HS-27A (cell line): Measurements from ENCODE around the gene ETV6.
"Not testable (repeated sequence)": the region's sequence is repeated elsewhere in the genome, so short reads cannot be mapped to it uniquely, and the experiment has no call there.

Experiments used
- DNase-seq: peaks from one replicate; pipeline ENCODE4 v3.0.0-alpha.2; 2012; ENCODE audit warnings: low read depth, missing footprints

Gene ETV6

DNA sequence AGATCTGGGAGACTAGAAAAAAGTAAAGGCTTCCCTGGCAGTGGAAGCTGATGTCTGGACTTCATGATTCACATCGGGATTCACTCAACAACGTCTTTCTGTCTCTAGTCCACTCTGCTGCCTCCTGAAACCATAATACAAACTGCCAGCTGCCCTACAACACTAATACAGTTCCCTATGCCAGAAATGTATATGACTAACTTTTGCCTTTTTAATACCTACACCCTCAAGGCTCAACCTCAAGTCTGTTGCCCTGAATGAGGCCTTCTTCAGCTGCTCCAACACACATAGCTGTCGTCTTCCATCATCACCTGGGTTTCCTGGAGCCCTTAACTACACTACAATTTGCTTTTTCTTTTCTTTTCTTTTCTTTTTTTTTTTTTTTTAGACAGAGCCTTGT is 238.6 kb downstream of the ETV6 start:
- DNase-seq = no peak

- DNase-seq = no peak
Observed at GRCh38 chr12:11891346-11891745, 241.9 kb downstream of the ETV6 start.

- DNase-seq = no peak
Observed at GRCh38 chr12:11891754-11892386, 242.4 kb downstream of the ETV6 start.

DNA sequence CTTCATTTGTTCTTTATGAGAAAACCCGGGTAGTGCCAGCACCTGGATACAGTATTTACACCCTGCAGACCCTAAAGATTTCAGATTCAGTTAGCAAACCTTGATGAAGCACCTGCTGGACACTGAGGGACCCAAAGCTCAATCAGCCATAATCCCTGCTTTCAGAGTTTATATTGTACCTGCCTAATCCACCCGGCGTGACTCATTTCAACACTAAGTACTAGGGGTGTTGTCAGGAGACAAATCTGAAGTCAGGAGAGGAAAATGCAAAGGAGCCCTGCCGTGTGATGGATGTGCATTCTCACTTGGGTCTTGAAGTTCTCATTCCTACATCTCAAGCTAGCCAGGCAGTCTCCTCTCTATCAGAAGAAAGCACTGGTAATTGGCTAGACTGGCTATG is 244.5 kb downstream of the ETV6 start:
- no peak for DNase-seq

DNA sequence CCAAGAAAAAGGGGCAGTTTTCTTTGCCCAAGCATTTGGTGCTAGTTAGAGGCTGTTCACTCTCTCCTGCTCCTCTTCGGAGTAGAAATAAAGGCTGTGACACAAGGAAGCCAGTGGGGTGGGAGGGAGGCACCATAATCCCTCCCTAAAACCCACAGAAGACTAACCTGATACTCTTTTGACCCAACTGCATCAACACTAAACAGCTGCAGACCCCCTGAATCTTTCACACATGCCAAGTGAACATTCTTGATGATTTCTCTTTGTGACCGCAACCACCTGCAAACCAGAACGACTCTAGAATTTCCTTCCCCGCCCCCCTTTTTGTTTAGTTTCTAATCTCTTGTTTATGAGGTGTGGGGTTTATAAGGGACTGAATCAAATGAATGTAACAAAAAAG is 245.4 kb downstream of the ETV6 start:
- DNase-seq = no peak

DNA sequence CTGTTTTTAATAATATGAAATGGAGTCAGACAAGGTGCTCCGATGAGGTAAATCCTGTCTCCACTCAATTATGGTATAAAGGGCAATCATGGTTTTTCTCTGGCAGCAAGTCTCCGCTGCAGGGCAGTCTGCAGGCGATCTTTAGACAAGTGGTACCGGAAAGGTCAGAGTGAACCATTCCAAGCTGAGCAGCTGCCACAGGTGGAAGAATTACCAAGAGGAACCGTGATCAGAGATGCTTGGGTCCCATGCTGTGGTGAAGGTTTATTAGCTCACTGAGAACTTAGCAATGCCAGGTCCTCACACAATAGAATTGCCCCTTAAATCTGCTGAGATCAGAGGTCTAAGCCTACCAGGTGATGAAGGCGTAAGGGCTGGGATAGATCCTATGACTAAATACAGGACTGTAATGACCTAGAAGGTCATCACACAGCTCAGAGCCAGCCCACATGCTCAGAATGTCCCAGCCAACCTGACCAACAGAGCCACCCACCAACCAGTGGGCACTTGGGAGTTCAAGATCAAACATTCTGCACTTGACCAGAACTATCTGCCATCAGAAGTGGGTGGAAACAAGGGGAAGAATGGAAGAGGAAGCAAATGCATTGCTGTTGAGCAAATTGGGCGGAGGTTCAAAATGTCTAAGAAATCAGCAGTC is 246.1 kb downstream of the ETV6 start:
- no peak for DNase-seq

DNA sequence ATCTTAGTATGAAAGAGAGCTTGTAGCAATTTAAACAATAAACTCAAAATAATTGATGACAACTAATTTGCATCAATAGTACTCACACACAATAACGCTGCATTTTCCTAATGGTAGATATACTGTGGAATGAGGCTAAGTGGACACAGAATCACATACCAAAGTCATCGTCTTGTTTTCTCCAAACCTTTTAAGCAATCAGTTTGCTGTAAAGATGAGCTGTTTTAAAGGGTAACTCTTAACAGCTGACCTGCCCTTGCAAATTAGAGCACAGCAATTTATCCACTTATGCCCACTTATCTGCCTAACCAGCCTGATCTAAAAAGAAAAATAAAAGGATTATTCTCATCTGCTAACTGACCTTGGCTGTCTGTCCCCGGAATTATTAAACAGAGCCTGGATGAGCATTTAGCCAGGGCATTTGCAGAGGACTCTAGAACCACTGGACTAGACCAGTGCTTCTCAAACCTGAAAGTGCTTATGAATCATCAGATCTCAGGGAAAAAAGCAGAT is 247.0 kb downstream of the ETV6 start:
- no peak for DNase-seq

DNA sequence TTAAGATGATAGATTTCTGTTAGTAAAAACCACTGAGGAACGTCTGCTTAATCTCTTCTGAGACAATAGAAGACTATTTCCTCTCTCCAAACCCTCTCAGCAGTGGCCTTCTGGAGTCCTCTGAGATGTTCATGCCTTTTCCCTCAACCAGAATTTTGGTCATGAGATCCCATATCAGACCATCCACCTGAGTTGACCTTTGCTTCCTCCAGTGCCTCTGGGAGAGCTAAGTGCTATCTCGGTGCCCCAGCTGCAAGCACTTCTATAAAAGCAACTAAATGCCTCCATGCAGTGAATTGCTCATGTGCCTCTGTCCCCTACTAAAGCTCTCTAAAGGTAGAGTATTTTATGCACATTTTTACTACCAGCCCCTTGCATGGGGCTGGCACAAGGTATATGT is 248.4 kb downstream of the ETV6 start:
- no peak for DNase-seq

- DNase-seq = no peak
Observed at GRCh38 chr12:11901701-11902524, 252.4 kb downstream of the ETV6 start.

DNA sequence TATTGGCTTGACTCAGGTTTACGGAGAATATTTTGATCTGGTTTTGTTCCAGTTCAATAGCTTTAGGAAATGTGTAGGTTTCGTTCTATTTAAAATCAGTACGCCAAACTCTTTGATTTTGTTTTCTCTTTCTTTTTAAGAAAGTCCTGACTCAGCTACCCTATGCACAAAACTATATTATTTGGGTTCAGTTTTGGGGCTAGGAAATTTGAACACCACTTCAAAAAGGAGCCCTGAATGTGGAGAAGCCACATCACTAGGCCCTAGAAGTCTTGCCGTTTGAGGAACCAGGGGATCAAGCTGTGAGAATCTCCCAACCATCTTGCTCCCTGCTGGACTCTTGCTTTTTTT is 253.0 kb downstream of the ETV6 start:
- no peak for DNase-seq

DNA sequence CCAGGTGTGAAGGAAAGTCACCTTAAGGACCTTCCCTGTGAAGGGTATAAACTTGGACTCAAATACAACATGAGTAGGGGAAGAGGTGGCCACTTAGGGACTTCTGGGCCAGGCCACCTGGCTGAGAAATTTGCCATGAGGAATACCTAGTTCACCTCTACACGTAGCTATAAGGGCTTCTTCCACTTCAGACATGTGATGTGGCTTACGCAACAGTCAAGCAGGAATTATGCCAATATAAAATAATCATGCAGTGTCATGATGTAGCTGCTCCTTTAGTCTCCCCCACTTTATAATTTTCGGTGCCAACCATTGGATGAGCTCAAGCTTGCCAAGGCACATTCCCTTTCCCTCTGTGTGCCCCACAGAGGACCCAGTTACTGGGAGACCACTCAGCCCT is 254.7 kb downstream of the ETV6 start:
- DNase-seq = no peak

DNA sequence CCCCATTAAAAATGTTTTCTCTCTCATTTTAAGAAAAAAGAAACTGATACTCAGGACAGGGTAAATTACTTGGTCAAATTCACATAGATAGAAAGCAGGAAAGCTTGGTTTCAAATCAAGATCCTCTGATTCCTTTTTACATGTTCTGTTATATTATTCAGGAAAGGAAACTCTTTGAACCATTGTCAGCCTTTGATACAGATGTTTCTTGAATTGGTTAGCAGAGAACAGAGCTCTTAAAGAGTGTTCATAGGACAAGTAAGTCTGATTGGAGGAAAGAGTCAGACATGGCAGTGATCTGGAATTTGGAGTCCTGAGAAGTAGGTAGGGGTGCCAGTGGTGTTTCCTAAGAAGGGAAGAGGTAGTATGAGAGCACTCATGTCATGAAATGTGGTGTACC is 256.1 kb downstream of the ETV6 start:
- no peak for DNase-seq

DNA sequence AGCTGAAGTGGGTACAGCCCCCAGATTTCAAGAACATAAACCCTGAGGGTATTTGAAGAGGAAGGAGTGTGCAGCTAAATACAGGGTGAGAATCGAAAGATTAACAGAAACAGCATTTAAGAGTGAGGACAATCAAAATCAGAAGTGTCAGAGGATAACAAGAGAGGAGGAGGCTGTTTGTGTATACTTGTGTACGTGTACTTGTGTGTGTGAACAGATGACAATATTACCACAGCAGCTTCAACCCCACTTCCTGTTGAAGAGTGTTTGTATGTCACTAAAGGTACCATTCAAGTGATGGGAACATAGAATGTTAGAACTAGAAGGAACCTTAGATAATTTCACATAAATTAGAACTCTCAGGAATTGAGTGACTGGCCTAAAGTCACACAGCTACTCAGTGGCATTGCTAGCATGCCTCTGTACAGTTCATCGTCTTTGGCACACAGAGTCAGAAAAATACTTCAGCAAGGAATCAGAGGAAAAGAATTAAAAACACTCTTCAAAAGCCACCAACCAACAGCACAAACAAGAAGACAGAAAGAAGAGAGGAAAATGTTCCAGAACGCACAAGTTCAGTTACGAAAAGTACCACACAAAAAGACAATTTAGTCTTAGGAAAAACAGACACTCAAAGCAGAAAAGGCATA is 256.9 kb downstream of the ETV6 start:
- DNase-seq = peak; percentile 49

DNA sequence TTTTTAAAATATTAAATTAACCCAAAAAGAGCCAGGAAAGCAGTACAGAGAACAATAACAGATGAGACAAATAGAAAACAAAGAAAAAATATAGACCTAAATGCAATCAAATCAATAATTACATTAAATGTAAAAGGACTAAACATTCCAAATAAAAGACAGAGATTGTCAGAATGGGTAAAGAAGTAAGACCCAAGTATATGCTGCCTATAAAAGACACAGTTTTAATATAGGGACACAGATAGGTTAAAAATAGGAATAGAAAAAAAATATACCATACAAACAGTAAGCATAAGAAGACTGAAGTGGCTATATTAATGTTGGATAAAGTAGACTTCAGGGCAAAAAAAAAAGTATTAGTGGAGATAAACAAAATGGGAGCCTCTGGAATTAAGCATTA is 258.2 kb downstream of the ETV6 start:
- DNase-seq = no peak

DNA sequence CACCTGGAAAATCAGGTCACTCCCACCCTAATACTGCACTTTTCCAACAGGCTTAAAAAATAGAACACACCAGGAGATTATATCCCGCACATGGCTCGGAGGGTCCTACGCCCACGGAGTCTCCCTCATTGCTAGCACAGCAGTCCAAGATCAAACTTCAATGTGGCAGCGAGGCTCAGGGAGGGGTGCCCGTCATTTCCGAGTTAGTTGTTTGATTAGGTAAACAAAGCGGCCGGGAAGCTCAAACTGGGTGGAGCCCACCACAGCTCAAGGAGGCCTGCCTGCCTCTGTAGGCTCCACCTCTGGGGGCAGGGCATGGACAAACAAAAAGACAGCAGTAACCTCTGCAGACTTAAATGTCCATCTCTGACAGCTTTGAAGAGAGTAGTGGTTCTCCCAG is 259.9 kb downstream of the ETV6 start:
- DNase-seq = not testable (repeated sequence)

DNA sequence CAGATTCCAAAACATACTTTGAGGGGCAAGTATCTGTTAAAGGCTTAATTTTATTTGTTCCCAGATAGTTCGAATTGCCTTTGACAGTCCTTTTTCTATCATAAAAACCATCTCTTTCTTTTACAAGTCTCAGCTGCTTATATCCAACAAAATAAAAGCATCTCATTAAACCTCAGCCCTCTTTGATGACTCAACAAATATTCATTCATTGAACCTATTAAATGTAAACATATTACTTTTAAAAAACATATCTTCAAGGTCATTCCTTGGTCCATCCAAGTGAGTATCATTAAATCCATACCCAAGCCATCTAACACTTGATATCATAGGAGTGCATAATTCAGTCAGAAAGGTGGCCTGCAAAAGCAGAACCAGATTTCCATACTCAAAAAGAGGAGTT is 266.6 kb downstream of the ETV6 start:
- no peak for DNase-seq

- DNase-seq = no peak
Observed at GRCh38 chr12:11916771-11917170, 267.3 kb downstream of the ETV6 start.

DNA sequence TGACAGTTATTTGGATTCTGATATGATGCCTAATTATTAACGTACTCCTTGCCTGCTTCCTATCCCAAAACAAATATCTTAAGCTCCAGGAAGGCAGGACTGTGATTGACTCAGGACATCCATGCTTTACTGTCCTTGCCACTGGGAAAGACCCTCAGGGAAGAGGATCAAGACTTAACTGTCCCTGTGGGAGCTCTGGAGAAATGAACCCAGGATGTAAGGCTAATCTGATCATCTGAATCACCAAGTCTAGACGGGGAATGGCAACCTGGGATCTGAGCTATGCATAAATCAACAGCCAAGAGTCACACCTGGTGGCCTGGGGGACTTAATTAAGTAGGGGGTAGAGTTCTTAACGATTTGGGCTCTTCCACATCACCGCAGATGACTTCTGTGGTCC is 268.0 kb downstream of the ETV6 start:
- DNase-seq = no peak

DNA sequence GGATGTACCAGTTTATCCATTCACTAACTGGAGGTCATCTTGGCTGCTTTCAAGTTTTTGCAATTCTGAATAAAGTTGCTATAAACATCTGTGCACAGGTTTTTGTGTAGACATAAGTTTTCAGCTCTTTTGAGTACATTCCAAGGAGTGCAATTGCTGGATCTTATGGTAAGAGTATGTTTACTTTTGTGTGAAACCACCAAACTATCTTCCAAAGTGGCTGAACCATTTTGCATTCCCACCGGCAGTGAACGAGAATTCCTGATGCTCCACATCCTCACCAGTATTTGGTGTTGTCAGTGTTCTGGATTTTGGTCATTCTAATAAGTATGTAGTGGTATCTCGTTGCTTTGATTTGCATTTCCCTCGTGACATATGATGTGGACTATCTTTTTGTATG is 270.8 kb downstream of the ETV6 start:
- DNase-seq = no peak

DNA sequence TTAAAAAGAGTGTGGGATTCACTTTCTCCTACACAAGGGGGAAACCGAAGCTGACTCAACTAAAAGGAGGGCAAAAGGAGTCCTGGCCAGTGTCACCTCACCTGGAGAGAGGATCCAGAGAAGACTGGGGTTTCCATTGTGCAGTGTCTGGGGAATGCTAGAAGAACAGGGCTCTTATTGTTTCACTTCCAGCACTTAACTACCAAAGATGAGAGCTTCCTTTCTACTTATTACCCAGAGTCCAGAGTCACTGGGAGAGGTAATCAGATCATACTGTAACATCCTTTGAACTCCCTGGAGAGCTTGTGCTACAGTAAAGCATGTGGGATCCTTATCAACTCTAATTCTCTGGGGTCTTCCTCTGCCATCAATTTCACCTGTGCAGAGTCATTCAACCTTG is 272.9 kb downstream of the ETV6 start:
- no peak for DNase-seq

DNA sequence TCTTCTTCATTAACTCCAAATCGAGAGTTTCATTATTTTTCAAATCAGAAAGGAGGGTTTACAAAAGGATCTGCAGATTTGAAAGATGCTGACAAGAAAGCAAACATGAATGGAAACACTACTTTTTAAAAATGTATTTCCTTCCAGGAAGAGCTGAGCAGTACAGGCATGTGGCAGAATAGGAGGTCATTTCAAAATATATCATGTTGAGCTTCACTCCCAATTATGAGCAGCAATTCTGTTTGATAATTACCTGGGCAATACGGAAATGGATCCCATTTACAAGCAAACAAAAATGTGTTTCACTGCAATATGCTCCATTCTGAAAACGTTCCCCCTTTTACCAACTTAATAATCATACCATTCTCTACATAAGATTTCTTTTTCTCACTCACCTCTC is 273.6 kb downstream of the ETV6 start:
- DNase-seq = no peak

DNA sequence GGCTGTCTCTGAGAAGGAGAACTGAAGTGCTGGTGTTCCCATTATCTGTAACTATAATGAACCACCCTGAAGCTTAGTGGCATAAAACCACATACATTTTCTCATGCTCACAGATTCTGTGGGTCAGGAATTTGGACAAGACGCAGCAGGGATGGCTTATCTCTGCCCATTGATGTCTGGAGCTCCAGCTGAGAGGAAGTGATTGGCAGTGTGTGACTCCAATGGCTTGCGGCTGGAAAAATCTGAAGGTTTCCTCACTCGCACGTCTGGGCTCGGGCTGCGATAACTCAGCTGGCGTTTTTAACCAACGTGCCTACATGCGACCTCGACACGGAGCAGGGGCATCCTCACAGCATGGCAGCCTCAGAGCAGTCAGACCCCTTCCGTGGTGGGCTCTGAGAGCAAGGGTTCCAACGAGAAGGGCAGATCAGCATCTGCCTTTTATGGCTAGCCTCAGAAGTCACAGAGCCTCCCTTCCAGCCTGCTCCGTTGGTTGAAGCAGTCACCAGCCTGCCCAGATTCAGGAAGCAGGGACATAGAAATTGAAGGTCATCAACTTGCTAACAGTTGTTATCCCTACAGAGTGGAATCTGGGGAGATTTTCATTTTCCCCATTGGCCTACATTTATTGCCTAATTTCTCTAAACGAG is 277.9 kb downstream of the ETV6 start:
- no peak for DNase-seq
